Endothelial cell of umbilical vein (primary cell): ENCODE measurements around the gene GPLD1. TPM values are rescaled to one million over a fixed set of nuclear protein-coding genes. Genes with fewer than 3 reads are reported as not detected.
"Not testable (repeated sequence)": the region's sequence is repeated elsewhere in the genome, so short reads cannot be mapped to it uniquely, and the experiment has no call there.

Experiments used
- BruUV-seq: library from RNA; stranded (reverse); fragments of 400-500 nt; replicated peaks from 2 replicates; lab custom pipeline; 2021; lab: Mats Ljungman, UMichigan
- CTCF ChIA-PET: fragments of 300-600, 350-600 bp; sonication (Branson Sonifier 250); formaldehyde crosslinking; loops from one replicate; lab custom pipeline; 2021; ENCODE audit warnings: antibody characterized with exemption, inconsistent platforms; lab: Charles Lee
- POLR2A ChIA-PET: fragments of 300-600, 350-600 bp; sonication (Branson Sonifier 250); formaldehyde crosslinking; loops from one replicate; lab custom pipeline; 2021; ENCODE audit warnings: antibody characterized with exemption, inconsistent platforms; lab: Charles Lee
- DNase-seq: peaks from one replicate; pipeline ENCODE4 v3.0.0-alpha.2; 2011; ENCODE audit warnings: low read depth, low spot score
- FAIRE-seq: peaks from 2 replicates; lab custom pipeline; 2011; peaks lifted over from hg19 to GRCh38; lab: Jason Lieb, UNC
- H2AFZ ChIP-seq: 2 replicates; pipeline ENCODE4 v1.6.0; 2012; ENCODE audit warnings: low read depth, low read length, control low read depth, inconsistent platforms
- H3K27ac ChIP-seq: 2 replicates; pipeline ENCODE4 v1.5.1; 2011; ENCODE audit warnings: low read depth, mild to moderate bottlenecking, control low read depth, low read length, moderate library complexity; ENCODE audit not compliant: insufficient read depth
- H3K27me3 ChIP-seq, 2 experiments: 2 replicates each; pipeline versions ENCODE4 v1.6.0 to v1.6.1; 2011; ENCODE audit warnings: low read length in 2 of 2, mixed read lengths in 1 of 2; ENCODE audit not compliant: control insufficient read depth in 2 of 2, insufficient read depth in 2 of 2
- H3K36me3 ChIP-seq, 2 experiments: 2 replicates in 1 of 2; 3 replicates in 1 of 2; pipeline ENCODE4 v1.5.1; 2011; ENCODE audit warnings: low read length in 2 of 2, mild to moderate bottlenecking in 1 of 2, moderate library complexity in 1 of 2; ENCODE audit not compliant: control insufficient read depth in 2 of 2, insufficient read depth in 2 of 2; ENCODE audit errors: extremely low read depth in 1 of 2
- H3K4me1 ChIP-seq: 3 replicates; pipeline ENCODE4 v1.5.1; 2011; ENCODE audit warnings: mild to moderate bottlenecking, low read length; ENCODE audit not compliant: control insufficient read depth, insufficient read depth; ENCODE audit errors: extremely low read depth
- H3K4me2 ChIP-seq: 2 replicates; pipeline ENCODE4 v1.6.1; 2011; ENCODE audit warnings: low read length, control low read depth, mixed read lengths; ENCODE audit not compliant: insufficient read depth
- H3K4me3 ChIP-seq, 3 experiments: fragments of 200-600 bp in 1 of 3; sonication (generic), shearing (Covaris generic) in 1 of 3; replicated peaks in 1 of 3; 2 replicates each; pipeline ENCODE4 v1.5.1; 2011 to 2016; ENCODE audit warnings: control low read depth in 3 of 3, low read length in 3 of 3, mild to moderate bottlenecking in 2 of 3, inconsistent platforms in 1 of 3, low read depth in 1 of 3, moderate library complexity in 1 of 3; ENCODE audit not compliant: insufficient read depth in 1 of 3
- H3K79me2 ChIP-seq: 2 replicates; pipeline ENCODE4 v1.6.0; 2012; ENCODE audit warnings: low read length, inconsistent platforms; ENCODE audit not compliant: control insufficient read depth, insufficient read depth
- H3K9ac ChIP-seq: replicated peaks from 2 replicates; pipeline ENCODE3; 2011; ENCODE audit warnings: low read length, control low read depth; ENCODE audit not compliant: insufficient read depth; ENCODE audit errors: extremely low read depth
- H3K9me1 ChIP-seq: replicated peaks from 3 replicates; pipeline ENCODE4 v1.6.0; 2011; ENCODE audit warnings: mild to moderate bottlenecking, low read length; ENCODE audit not compliant: control insufficient read depth, insufficient read depth; ENCODE audit errors: extremely low read depth
- H3K9me3 ChIP-seq: replicated peaks from 2 replicates; pipeline ENCODE4 v1.5.1; 2012; ENCODE audit warnings: low read length, inconsistent platforms; ENCODE audit not compliant: control insufficient read depth, insufficient read depth
- H4K20me1 ChIP-seq: replicated peaks from 2 replicates; pipeline ENCODE3; 2011; ENCODE audit warnings: mild to moderate bottlenecking, low read length; ENCODE audit not compliant: control insufficient read depth, insufficient read depth; ENCODE audit errors: extremely low read depth
- EZH2 ChIP-seq: IDR thresholded peaks from 2 replicates; pipeline ENCODE4 v1.6.1; 2012; ENCODE audit warnings: borderline replicate concordance, low read depth, mild to moderate bottlenecking, moderate library complexity, low read length, inconsistent platforms; ENCODE audit not compliant: severe bottlenecking
- FOS ChIP-seq: IDR thresholded peaks from 2 replicates; pipeline ENCODE4 v1.6.1; 2011; ENCODE audit warnings: mild to moderate bottlenecking, low read length, moderate library complexity, borderline replicate concordance; ENCODE audit not compliant: insufficient read depth
- GATA2 ChIP-seq: IDR thresholded peaks from 2 replicates; pipeline ENCODE4 v1.7.0; 2011; ENCODE audit warnings: low read depth, mild to moderate bottlenecking, moderate library complexity, mixed read lengths, low read length; ENCODE audit not compliant: insufficient read length, insufficient read depth
- JUN ChIP-seq: IDR thresholded peaks from 2 replicates; pipeline ENCODE4 v1.6.1; 2011; ENCODE audit warnings: borderline replicate concordance, low read depth; ENCODE audit not compliant: insufficient read length, insufficient read depth
- MAX ChIP-seq: IDR thresholded peaks from 2 replicates; pipeline ENCODE4 v1.6.1; 2011; ENCODE audit not compliant: insufficient read depth, insufficient read length
- MYC ChIP-seq: IDR thresholded peaks from one replicate; pipeline ENCODE4 v1.6.1; 2011; ENCODE audit warnings: mild to moderate bottlenecking, low read depth, low read length
- POLR2A ChIP-seq: IDR thresholded peaks from 2 replicates; pipeline ENCODE4 v1.6.1; 2012; ENCODE audit warnings: low read depth, mild to moderate bottlenecking, control low read depth, low read length
- POLR2AphosphoS5 ChIP-seq: IDR thresholded peaks from 2 replicates; pipeline ENCODE4 v1.6.1; 2012; ENCODE audit warnings: low read depth, mild to moderate bottlenecking, control low read depth, low read length, moderate library complexity; ENCODE audit not compliant: insufficient read depth
- dilution Hi-C: fragments of 300-500 bp; cut with MboI; formaldehyde crosslinking; loops from one replicate; pipeline ENCODE4 v1.15.0; 2019; ENCODE audit warnings: low sequenced_read_pairs; ENCODE audit not compliant: extremely low pct_ligation_motif_present
- intact Hi-C: fragments of 100-400 bp; cut with micrococcal nuclease; formaldehyde crosslinking; loops from one replicate; pipeline ENCODE4 v1.10.0; 2022
- polyA plus RNA-seq, 4 experiments: library from polyadenylated mRNA; depleted of rRNA in 3 of 4; stranded (reverse) in 3 of 4; unstranded in 1 of 4; fragments of >200 nt; gene quantifications; 2 replicates each; pipeline versions ENCODE4 v1.2.1 to v1.2.3, GENCODE V29; 2011 to 2012; ENCODE audit warnings: missing spikeins in 1 of 4
- total RNA-seq: library from RNA; stranded (reverse); gene quantifications from 2 replicates; pipeline ENCODE4 v1.2.3, GENCODE V29; 2021
- TF ChIP-seq, protein P1 (sequence below), 2 donors: IDR thresholded peaks; 1 replicate in 1 of 2; 2 replicates in 1 of 2; pipeline ENCODE4 v1.5.1; 2011; ENCODE audit warnings: low read length in 2 of 2, mild to moderate bottlenecking in 2 of 2, moderate library complexity in 2 of 2, control low read depth in 1 of 2, inconsistent platforms in 1 of 2, low read depth in 1 of 2; ENCODE audit not compliant: insufficient read depth in 1 of 2; ENCODE audit errors: extremely low read depth in 1 of 2

Gene GPLD1
- total and polyA plus RNA-seq, 2 donors (not counting 3 experiments of a cell fraction or from before 2014, with no cell fraction given): 0.03 to 0.53 TPM

GRCh38 chr6:24385536-24386269 is 103.7 kb downstream of the GPLD1 start:
- ChIA-PET CTCF (interaction anchor here (2.9 kb wide), 1 partner anchor 102 kb away, joined by 11 read pairs; no protein-coding TSS in a partner anchor), POLR2A (no interaction called here)
- no peak overlapping the region for H3K4me3 ChIP-seq
- no peak for FAIRE-seq
- no peaks in the 10 kb centered on the region for H3K9me3 ChIP-seq
- no peak overlapping the region for H2AFZ ChIP-seq
- no peak for DNase-seq
- H3K79me2 ChIP-seq: no peaks in the 10 kb centered on the region
- no peak overlapping the region for H3K9ac ChIP-seq
- dilution Hi-C loops: no loop called here
- no peak overlapping the region for H3K27ac ChIP-seq
- no peaks in the 10 kb centered on the region for H3K4me1 ChIP-seq
- H3K27me3 ChIP-seq: no peaks in the 10 kb centered on the region
- no peaks in the 10 kb centered on the region for H3K36me3 ChIP-seq
- intact Hi-C loops: no loop called here
- no peak for TF ChIP-seq EZH2
- TF ChIP-seq, protein P1, sequence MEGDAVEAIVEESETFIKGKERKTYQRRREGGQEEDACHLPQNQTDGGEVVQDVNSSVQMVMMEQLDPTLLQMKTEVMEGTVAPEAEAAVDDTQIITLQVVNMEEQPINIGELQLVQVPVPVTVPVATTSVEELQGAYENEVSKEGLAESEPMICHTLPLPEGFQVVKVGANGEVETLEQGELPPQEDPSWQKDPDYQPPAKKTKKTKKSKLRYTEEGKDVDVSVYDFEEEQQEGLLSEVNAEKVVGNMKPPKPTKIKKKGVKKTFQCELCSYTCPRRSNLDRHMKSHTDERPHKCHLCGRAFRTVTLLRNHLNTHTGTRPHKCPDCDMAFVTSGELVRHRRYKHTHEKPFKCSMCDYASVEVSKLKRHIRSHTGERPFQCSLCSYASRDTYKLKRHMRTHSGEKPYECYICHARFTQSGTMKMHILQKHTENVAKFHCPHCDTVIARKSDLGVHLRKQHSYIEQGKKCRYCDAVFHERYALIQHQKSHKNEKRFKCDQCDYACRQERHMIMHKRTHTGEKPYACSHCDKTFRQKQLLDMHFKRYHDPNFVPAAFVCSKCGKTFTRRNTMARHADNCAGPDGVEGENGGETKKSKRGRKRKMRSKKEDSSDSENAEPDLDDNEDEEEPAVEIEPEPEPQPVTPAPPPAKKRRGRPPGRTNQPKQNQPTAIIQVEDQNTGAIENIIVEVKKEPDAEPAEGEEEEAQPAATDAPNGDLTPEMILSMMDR (IDR thresholded peaks at IDR 0.05; ENCODE audit: extremely low read depth in 1 of 2, insufficient read depth in 1 of 2, low read depth in 1 of 2, low read length in 2 of 2): no peak
- no peak for TF ChIP-seq MYC
- TF ChIP-seq FOS: no peak
- no peak for TF ChIP-seq JUN
- no peak for TF ChIP-seq POLR2AphosphoS5
- TF ChIP-seq POLR2A: no peak
- no peak for TF ChIP-seq MAX
- no peak for TF ChIP-seq GATA2
- H3K4me2 ChIP-seq: no peak overlapping the region
- BruUV-seq: no TSS peak
- H3K9me1 ChIP-seq: no peaks in the 10 kb centered on the region
- no peaks in the 10 kb centered on the region for H4K20me1 ChIP-seq

DNA sequence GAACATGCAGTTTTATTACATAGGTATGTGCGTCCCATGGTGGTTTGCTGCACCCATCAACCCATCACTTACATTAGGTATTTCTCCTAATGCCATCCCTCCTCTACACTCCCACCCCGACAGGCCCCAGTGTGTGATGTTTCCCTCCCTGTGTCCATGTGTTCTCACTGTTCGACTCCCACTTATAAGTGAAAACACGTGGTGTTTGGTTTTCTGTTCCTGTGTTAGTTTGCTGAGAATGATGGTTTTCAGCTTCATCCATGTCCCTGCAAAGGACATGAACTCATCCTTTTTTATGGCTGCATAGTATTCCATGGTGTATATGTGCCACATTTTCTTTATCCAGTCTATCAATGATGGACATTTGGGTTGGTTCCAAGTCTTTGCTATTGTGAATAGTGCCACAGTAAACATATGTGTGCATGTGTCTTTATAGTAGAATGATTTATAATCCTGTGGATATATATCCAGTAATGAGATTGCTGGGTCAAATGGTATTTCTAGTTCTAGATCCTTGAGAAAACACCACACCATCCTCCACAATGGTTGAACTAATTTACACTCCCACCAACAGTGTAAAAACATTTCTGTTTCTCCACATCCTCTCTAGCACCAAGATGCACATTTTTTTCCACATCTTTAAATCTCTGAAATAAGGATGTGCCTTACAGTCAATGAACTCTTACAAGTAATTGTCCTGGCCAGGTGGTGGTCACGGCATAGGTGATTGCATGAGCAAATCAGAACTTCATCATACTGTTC is 104.8 kb downstream of the GPLD1 start:
- intact Hi-C loops, H3K27ac ChIP-seq, H3K9ac ChIP-seq, H3K9me3 ChIP-seq, POLR2A ChIA-PET, H3K4me1 ChIP-seq, H4K20me1 ChIP-seq, H3K9me1 ChIP-seq, H3K4me3 ChIP-seq, H3K79me2 ChIP-seq, BruUV-seq, H2AFZ ChIP-seq, H3K4me2 ChIP-seq, FAIRE-seq, H3K36me3 ChIP-seq, DNase-seq, dilution Hi-C loops, H3K27me3 ChIP-seq: not testable (repeated sequence)
- CTCF ChIA-PET: interaction anchor here (2.9 kb wide), 1 partner anchor 101 kb away, joined by 11 read pairs; no protein-coding TSS in a partner anchor
